DOHH2 (cell line): ENCODE data around the gene WDR48.

Experiments used
- EZH2phosphoT487 ChIP-seq: fragments of 200-600 bp; sonication (generic); IDR thresholded peaks from 2 replicates; pipeline ENCODE4 v1.6.1; 2017; ENCODE audit warnings: borderline replicate concordance, mild to moderate bottlenecking, antibody characterized with exemption, low read length, moderate library complexity, mixed read lengths
- TF ChIP-seq, protein P1 (sequence below): fragments of 200-600 bp; sonication (generic); IDR thresholded peaks from one replicate; pipeline ENCODE4 v1.5.1; 2014; ENCODE audit warnings: antibody characterized with exemption, mild to moderate bottlenecking, low read depth, low read length; ENCODE audit not compliant: poor library complexity, severe bottlenecking

DNA sequence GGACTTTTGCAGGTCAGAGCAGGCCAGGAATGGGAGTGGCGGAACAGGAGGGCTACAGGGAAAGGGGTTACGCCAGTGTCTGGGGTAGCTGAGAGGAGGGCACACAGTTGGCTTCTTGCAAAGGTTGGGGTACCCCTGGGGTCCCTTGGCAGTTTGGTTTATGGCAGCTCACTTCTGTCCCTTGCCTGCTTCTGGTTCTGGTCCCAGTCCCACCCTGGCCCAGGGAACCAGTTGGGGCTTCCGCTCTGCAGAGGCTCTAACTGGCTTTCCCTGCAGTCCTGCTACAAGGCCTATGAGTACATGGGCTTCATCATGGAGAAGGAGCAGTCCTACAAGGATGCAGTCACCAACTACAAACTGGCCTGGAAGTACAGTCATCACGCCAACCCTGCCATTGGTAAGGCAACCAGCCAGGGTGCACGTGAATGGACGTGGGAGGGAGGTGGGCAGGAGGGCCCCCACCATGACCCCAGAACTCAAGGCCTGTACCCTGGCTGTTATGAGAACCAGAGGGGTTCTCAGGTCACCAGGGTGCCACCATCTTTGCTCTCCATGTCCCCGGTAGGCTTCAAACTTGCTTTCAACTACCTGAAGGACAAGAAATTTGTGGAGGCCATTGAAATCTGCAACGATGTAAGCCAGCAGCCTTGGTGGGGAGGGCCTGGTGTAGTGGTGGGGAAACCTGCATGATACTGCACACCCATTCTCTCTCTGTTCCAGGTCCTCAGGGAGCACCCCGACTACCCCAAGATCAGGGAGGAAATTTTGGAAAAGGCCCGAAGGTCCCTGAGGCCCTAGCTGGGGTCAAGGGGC is 86.4 kb downstream of the WDR48 start:
- TF ChIP-seq, protein P1, sequence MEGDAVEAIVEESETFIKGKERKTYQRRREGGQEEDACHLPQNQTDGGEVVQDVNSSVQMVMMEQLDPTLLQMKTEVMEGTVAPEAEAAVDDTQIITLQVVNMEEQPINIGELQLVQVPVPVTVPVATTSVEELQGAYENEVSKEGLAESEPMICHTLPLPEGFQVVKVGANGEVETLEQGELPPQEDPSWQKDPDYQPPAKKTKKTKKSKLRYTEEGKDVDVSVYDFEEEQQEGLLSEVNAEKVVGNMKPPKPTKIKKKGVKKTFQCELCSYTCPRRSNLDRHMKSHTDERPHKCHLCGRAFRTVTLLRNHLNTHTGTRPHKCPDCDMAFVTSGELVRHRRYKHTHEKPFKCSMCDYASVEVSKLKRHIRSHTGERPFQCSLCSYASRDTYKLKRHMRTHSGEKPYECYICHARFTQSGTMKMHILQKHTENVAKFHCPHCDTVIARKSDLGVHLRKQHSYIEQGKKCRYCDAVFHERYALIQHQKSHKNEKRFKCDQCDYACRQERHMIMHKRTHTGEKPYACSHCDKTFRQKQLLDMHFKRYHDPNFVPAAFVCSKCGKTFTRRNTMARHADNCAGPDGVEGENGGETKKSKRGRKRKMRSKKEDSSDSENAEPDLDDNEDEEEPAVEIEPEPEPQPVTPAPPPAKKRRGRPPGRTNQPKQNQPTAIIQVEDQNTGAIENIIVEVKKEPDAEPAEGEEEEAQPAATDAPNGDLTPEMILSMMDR, result no peak
- TF ChIP-seq EZH2phosphoT487, result no peak
